ENCODE measurements around the gene FAM168A.

The FAM168A gene

GRCh38 chr11:73395297-73396208 is 202.4 kb downstream of the FAM168A start:
- Mint-ChIP-seq H3K36me3 (ENCODE audit: low read depth) (peaks cover 14% of the 10 kb centered on the region), H3K4me3 (no peak overlapping the region), H3K27me3 (ENCODE audit: low read depth) (no peaks in the 10 kb centered on the region), H3K4me1 (ENCODE audit: low read depth) (peaks cover 5% of the 10 kb centered on the region), H3K27ac (no peak overlapping the region), H3K9me3 (no peaks in the 10 kb centered on the region)
- DNase-seq (ENCODE audit: low spot score): no peak

DNA sequence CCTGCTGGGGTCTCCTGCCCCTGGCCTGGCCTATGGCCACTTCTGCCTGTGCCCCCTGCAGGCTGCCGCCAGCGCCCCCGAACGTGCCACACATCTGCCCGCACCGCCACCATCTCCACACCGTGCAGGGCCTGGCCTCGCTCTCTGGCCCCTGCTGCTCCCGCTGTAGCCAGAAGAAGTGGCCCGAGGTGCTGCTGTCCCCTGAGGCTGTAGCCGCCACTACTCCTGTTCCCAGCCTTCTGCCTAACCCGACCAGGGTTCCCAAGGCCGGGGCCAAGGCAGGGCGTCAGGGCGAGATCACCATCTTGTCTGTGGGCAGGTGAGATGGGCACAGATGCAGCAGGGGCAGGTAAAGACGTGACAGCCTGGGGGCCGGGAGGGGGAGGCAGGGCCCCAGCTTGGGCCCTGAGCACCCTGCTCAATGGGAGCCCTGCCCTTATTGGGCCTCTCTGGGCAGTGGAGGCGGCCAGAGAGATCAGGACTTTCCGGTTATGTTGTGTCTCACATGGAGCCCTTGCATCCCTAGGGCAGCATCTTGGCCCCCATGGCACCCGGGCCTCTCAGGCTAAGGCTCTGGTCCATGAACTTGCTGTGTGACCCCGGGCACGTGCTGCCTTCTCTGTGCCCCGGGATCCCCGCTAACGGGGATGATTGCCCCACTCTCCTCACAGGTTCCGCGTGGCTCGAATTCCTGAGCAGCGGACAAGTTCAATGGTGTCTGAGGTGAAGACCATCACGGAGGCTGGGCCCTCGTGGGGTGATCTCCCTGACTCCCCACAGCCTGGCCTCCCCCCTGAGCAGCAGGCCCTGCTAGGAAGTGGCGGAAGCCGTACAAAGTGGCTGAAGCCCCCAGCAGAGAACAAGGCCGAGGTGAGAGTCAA is 203.3 kb downstream of the FAM168A start:
- Mint-ChIP-seq H3K27me3 (ENCODE audit: low read depth) (no peaks in the 10 kb centered on the region), H3K36me3 (ENCODE audit: low read depth) (peaks cover 14% of the 10 kb centered on the region), H3K4me1 (ENCODE audit: low read depth) (peaks cover 9% of the 10 kb centered on the region), H3K27ac (no peak overlapping the region), H3K9me3 (no peaks in the 10 kb centered on the region), H3K4me3 (no peak overlapping the region)
- no peak for DNase-seq (ENCODE audit: low spot score)

DNA sequence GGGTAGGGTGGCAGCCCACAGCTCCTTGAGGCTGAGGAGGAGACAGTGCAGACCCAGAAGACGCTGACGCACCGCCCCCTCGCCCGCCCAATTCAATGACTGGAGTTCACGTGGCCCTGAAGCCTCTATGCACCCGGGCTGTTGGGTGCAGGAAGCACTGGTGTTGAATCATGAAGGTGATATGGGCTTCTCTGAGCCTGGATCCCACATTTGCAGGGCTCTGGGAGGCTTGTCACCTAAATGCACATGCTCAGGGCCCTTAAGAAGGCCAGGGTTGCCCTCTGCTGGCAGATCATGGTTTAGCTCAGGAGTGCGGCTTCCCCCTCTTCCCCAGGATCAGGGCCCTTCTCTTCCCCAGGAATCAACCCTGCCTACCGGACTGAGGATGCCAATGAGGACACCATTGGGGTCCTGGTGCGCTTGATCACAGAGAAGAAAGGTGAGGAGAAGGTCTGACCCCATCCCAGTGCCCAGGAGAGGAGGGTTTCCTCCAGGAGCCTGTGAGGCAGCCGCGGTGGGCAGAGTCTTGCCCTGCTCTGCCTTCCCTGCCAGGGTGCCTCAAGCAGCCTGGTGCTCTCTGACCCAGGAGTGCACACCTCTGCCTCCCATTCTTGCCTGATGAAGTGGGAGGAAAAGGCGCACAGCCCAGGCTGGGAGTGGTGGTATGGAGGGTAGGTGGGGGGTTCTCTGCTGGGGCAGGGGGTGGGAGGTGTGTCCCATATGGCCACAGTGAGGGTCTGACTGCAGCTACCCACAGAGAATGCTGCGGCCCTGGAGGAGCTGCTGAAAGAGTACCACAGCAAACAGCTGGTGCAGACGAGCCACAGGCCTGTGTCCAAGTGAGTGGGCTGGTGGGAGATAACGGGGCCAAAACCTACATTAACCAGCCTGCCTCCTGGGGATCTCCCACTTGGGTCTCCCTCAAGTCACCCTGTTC is 204.2 kb downstream of the FAM168A start:
- Mint-ChIP-seq H3K4me1 (ENCODE audit: low read depth) (peaks cover 7% of the 10 kb centered on the region), H3K9me3 (no peaks in the 10 kb centered on the region), H3K27ac (no peak overlapping the region), H3K27me3 (ENCODE audit: low read depth) (no peaks in the 10 kb centered on the region), H3K4me3 (no peak overlapping the region), H3K36me3 (ENCODE audit: low read depth) (peaks cover 16% of the 10 kb centered on the region)
- DNase-seq (ENCODE audit: low spot score): peak; percentile 33

GRCh38 chr11:73393011-73393380 is 204.9 kb downstream of the FAM168A start:
- Mint-ChIP-seq H3K9me3 (no peaks in the 10 kb centered on the region), H3K27me3 (ENCODE audit: low read depth) (no peaks in the 10 kb centered on the region), H3K27ac (no peak overlapping the region), H3K4me1 (ENCODE audit: low read depth) (peaks cover 11% of the 10 kb centered on the region), H3K36me3 (ENCODE audit: low read depth) (peaks cover 19% of the 10 kb centered on the region), H3K4me3 (no peak overlapping the region)
- no peak for DNase-seq (ENCODE audit: low spot score)

- no peak overlapping the region for H3K4me3 Mint-ChIP-seq
- no peaks in the 10 kb centered on the region for H3K27me3 Mint-ChIP-seq (ENCODE audit: low read depth)
- no peaks in the 10 kb centered on the region for H3K9me3 Mint-ChIP-seq
- H3K36me3 Mint-ChIP-seq (ENCODE audit: low read depth): peaks cover 14% of the 10 kb centered on the region
- H3K27ac Mint-ChIP-seq: no peak overlapping the region
- peaks cover 12% of the 10 kb centered on the region for H3K4me1 Mint-ChIP-seq (ENCODE audit: low read depth)
- no peak for DNase-seq (ENCODE audit: low spot score)
These were observed 205.6 kb downstream of the FAM168A start for GRCh38 chr11:73392108-73393010.

DNA sequence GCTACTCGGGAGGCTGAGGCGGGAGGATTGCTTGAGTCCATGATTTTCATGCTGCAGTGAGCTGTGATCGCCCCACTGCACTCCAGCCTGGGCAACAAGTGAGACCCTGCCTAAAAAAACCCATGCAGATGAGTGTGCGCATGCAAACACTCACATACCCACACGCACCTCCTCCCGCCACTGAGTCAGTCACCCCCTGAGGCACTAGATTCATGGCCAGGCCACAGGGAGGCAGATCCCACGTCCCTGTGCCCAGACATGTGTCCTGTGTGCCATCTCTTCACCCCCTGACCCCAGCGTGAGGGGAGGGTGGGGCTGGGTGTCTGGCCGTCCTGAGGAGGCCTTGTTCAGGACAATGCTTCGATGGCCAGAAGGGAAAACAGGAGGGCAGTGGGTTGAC is 206.2 kb downstream of the FAM168A start:
- no peaks in the 10 kb centered on the region for H3K9me3 Mint-ChIP-seq
- H3K4me3 Mint-ChIP-seq: no peak overlapping the region
- peaks cover 18% of the 10 kb centered on the region for H3K4me1 Mint-ChIP-seq (ENCODE audit: low read depth)
- DNase-seq (ENCODE audit: low spot score): no peak
- no peaks in the 10 kb centered on the region for H3K27me3 Mint-ChIP-seq (ENCODE audit: low read depth)
- H3K36me3 Mint-ChIP-seq (ENCODE audit: low read depth): peaks cover 12% of the 10 kb centered on the region
- no peak overlapping the region for H3K27ac Mint-ChIP-seq

GRCh38 chr11:73390601-73391565 is 207.0 kb downstream of the FAM168A start:
- Mint-ChIP-seq H3K36me3 (ENCODE audit: low read depth) (peaks cover 6% of the 10 kb centered on the region), H3K27me3 (ENCODE audit: low read depth) (no peaks in the 10 kb centered on the region), H3K27ac (no peak overlapping the region), H3K9me3 (no peaks in the 10 kb centered on the region), H3K4me3 (no peak overlapping the region), H3K4me1 (ENCODE audit: low read depth) (peaks cover 25% of the 10 kb centered on the region)
- no peak for DNase-seq (ENCODE audit: low spot score)

DNA sequence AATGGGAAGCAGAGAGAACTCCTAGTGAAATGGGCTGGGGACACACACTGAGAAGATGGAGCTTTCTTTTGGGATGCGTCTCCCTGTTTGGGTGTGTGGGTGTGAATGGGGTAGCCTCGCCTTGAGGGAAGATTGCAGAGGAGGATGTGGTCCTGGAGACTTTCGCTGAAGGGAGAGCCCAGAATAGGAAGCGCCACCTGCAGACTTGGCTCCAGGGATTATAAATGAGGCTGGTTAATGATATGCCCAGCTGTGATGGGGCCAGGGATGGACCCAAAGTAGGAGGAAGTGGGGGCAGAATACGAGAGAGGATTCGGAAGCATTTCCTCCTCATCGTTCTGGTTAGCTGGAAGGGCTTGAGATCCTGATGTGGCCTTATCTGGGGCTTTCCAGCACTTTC is 208.0 kb downstream of the FAM168A start:
- H3K4me3 Mint-ChIP-seq: no peak overlapping the region
- H3K27ac Mint-ChIP-seq: peak overlapping the region; percentile 3
- no peaks in the 10 kb centered on the region for H3K27me3 Mint-ChIP-seq (ENCODE audit: low read depth)
- no peak for DNase-seq (ENCODE audit: low spot score)
- peaks cover 35% of the 10 kb centered on the region for H3K4me1 Mint-ChIP-seq (ENCODE audit: low read depth)
- H3K9me3 Mint-ChIP-seq: no peaks in the 10 kb centered on the region
- peaks cover 6% of the 10 kb centered on the region for H3K36me3 Mint-ChIP-seq (ENCODE audit: low read depth)

GRCh38 chr11:73389134-73389525 is 208.8 kb downstream of the FAM168A start:
- Mint-ChIP-seq H3K27me3 (ENCODE audit: low read depth) (no peaks in the 10 kb centered on the region), H3K9me3 (no peaks in the 10 kb centered on the region), H3K27ac (peak overlapping the region; percentile 20), H3K4me1 (ENCODE audit: low read depth) (peaks cover 43% of the 10 kb centered on the region), H3K36me3 (ENCODE audit: low read depth) (peaks cover 6% of the 10 kb centered on the region), H3K4me3 (no peak overlapping the region)
- no peak for DNase-seq (ENCODE audit: low spot score)

GRCh38 chr11:73388265-73389133 is 209.4 kb downstream of the FAM168A start:
- peaks cover 47% of the 10 kb centered on the region for H3K4me1 Mint-ChIP-seq (ENCODE audit: low read depth)
- H3K27me3 Mint-ChIP-seq (ENCODE audit: low read depth): no peaks in the 10 kb centered on the region
- H3K27ac Mint-ChIP-seq: peak overlapping the region; percentile 77
- peaks cover 6% of the 10 kb centered on the region for H3K36me3 Mint-ChIP-seq (ENCODE audit: low read depth)
- no peaks in the 10 kb centered on the region for H3K9me3 Mint-ChIP-seq
- no peak overlapping the region for H3K4me3 Mint-ChIP-seq
- no peak for DNase-seq (ENCODE audit: low spot score)

- H3K9me3 Mint-ChIP-seq: no peaks in the 10 kb centered on the region
- no peak for DNase-seq (ENCODE audit: low spot score)
- peaks cover 6% of the 10 kb centered on the region for H3K36me3 Mint-ChIP-seq (ENCODE audit: low read depth)
- peak overlapping the region; percentile 77 for H3K27ac Mint-ChIP-seq
- peaks cover 46% of the 10 kb centered on the region for H3K4me1 Mint-ChIP-seq (ENCODE audit: low read depth)
- no peak overlapping the region for H3K4me3 Mint-ChIP-seq
- no peaks in the 10 kb centered on the region for H3K27me3 Mint-ChIP-seq (ENCODE audit: low read depth)
These were observed 210.2 kb downstream of the FAM168A start for GRCh38 chr11:73387594-73388264.
